ENCODE measurements around the gene WDR93. TPM values are rescaled to one million over a fixed set of nuclear protein-coding genes. Genes with fewer than 3 reads are reported as not detected.
A peak's percentile ranks its signal among the peaks of the same experiment; 100 is the strongest.

Gene WDR93
- total and polyA plus RNA-seq, 3 experiments from 2014 or later: 0.08 TPM; not detected in 2

GRCh38 chr15:89743011-89743410, 52.4 kb downstream of the WDR93 start:
- Mint-ChIP-seq H3K4me1 (peaks cover 2 to 4% (median 3%) of the 10 kb centered on the region in 3 donors), H3K27me3 (peaks cover 0 to 4% of the 10 kb centered on the region in 2 donors), H3K27ac (no peak overlapping the region), H3K9me3 (no peaks in the 10 kb centered on the region), H3K36me3 (no peaks in the 10 kb centered on the region), H3K4me3 (no peak overlapping the region)
- CTCF ChIA-PET: interaction anchor here (3.8 kb wide), 1 partner anchor 133 kb away, joined by 38 read pairs; no protein-coding TSS in a partner anchor
- H3K27ac ChIP-seq (ENCODE audit: low read depth, low read length): no peak overlapping the region
- H3K4me1 ChIP-seq (ENCODE audit: insufficient read depth, low read length): no peaks in the 10 kb centered on the region
- no peaks in the 10 kb centered on the region for H3K27me3 ChIP-seq (ENCODE audit: insufficient read depth, low read length, poor library complexity, severe bottlenecking)
- POLR2A ChIA-PET: no interaction called here
- DNase-seq: no peak
- no peaks in the 10 kb centered on the region for H3K9me3 ChIP-seq (ENCODE audit: low read length)
- H3K36me3 ChIP-seq (ENCODE audit: insufficient read depth, low read length): no peaks in the 10 kb centered on the region
- H3K4me3 ChIP-seq (ENCODE audit: low read length): no peak overlapping the region

GRCh38 chr15:89743594-89743993, 53.0 kb downstream of the WDR93 start:
- no peaks in the 10 kb centered on the region for H3K9me3 Mint-ChIP-seq
- H3K27ac Mint-ChIP-seq: no peak overlapping the region
- H3K27me3 Mint-ChIP-seq: peaks cover 0 to 3% of the 10 kb centered on the region in 2 donors
- no peak for DNase-seq
- H3K9me3 ChIP-seq (ENCODE audit: low read length): no peaks in the 10 kb centered on the region
- no peaks in the 10 kb centered on the region for H3K4me1 ChIP-seq (ENCODE audit: insufficient read depth, low read length)
- ChIA-PET POLR2A (no interaction called here), CTCF (no interaction called here)
- H3K27me3 ChIP-seq (ENCODE audit: insufficient read depth, low read length, poor library complexity, severe bottlenecking): no peaks in the 10 kb centered on the region
- no peak overlapping the region for H3K4me3 ChIP-seq (ENCODE audit: low read length)
- no peaks in the 10 kb centered on the region for H3K36me3 ChIP-seq (ENCODE audit: insufficient read depth, low read length)
- H3K36me3 Mint-ChIP-seq: no peaks in the 10 kb centered on the region
- no peak overlapping the region for H3K4me3 Mint-ChIP-seq
- peaks cover 2 to 4% (median 3%) of the 10 kb centered on the region in 3 donors for H3K4me1 Mint-ChIP-seq
- no peak overlapping the region for H3K27ac ChIP-seq (ENCODE audit: low read depth, low read length)

- Histone ChIP-seq H3K9me3 (ENCODE audit: low read length) (no peaks in the 10 kb centered on the region), H3K4me1 (ENCODE audit: insufficient read depth, low read length) (no peaks in the 10 kb centered on the region), H3K36me3 (ENCODE audit: insufficient read depth, low read length) (no peaks in the 10 kb centered on the region), H3K27ac (ENCODE audit: low read depth, low read length) (no peak overlapping the region), H3K27me3 (ENCODE audit: insufficient read depth, low read length, poor library complexity, severe bottlenecking) (no peaks in the 10 kb centered on the region), H3K4me3 (ENCODE audit: low read length) (no peak overlapping the region)
- H3K4me1 Mint-ChIP-seq: peaks cover 1 to 10% (median 9%) of the 10 kb centered on the region in 3 donors
- H3K36me3 Mint-ChIP-seq: no peaks in the 10 kb centered on the region
- no peak overlapping the region for H3K4me3 Mint-ChIP-seq
- no peaks in the 10 kb centered on the region for H3K9me3 Mint-ChIP-seq
- POLR2A ChIA-PET: no interaction called here
- H3K27ac Mint-ChIP-seq: no peak overlapping the region
- no peak for DNase-seq
- peaks cover 0 to 3% of the 10 kb centered on the region in 2 donors for H3K27me3 Mint-ChIP-seq
- CTCF ChIA-PET: no interaction called here
Observed at GRCh38 chr15:89745131-89745530, 54.5 kb downstream of the WDR93 start.

- H3K27me3 ChIP-seq (ENCODE audit: insufficient read depth, low read length, poor library complexity, severe bottlenecking): no peaks in the 10 kb centered on the region
- Mint-ChIP-seq H3K36me3 (no peaks in the 10 kb centered on the region), H3K4me1 (peaks cover 0 to 8% (median 7%) of the 10 kb centered on the region in 3 donors), H3K4me3 (no peak overlapping the region), H3K9me3 (no peaks in the 10 kb centered on the region), H3K27me3 (peaks cover 0 to 3% of the 10 kb centered on the region in 2 donors), H3K27ac (no peak overlapping the region)
- H3K27ac ChIP-seq (ENCODE audit: low read depth, low read length): no peak overlapping the region
- no peaks in the 10 kb centered on the region for H3K4me1 ChIP-seq (ENCODE audit: insufficient read depth, low read length)
- no peak overlapping the region for H3K4me3 ChIP-seq (ENCODE audit: low read length)
- ChIA-PET POLR2A (no interaction called here), CTCF (no interaction called here)
- no peak for DNase-seq
- no peaks in the 10 kb centered on the region for H3K9me3 ChIP-seq (ENCODE audit: low read length)
- H3K36me3 ChIP-seq (ENCODE audit: insufficient read depth, low read length): no peaks in the 10 kb centered on the region
Observed at GRCh38 chr15:89745768-89746167, 55.2 kb downstream of the WDR93 start.

- Histone ChIP-seq H3K27me3 (ENCODE audit: insufficient read depth, low read length, poor library complexity, severe bottlenecking) (no peaks in the 10 kb centered on the region), H3K36me3 (ENCODE audit: insufficient read depth, low read length) (no peaks in the 10 kb centered on the region), H3K4me1 (ENCODE audit: insufficient read depth, low read length) (peaks cover 2% of the 10 kb centered on the region), H3K27ac (ENCODE audit: low read depth, low read length) (no peak overlapping the region), H3K9me3 (ENCODE audit: low read length) (no peaks in the 10 kb centered on the region), H3K4me3 (ENCODE audit: low read length) (no peak overlapping the region)
- Mint-ChIP-seq H3K36me3 (no peaks in the 10 kb centered on the region), H3K27ac (no peak overlapping the region), H3K27me3 (peaks cover 0 to 3% of the 10 kb centered on the region in 2 donors), H3K4me3 (no peak overlapping the region), H3K4me1 (peaks cover 0 to 8% (median 7%) of the 10 kb centered on the region in 3 donors), H3K9me3 (no peaks in the 10 kb centered on the region)
- ChIA-PET CTCF (no interaction called here), POLR2A (no interaction called here)
- DNase-seq: no peak
Observed at GRCh38 chr15:89746386-89746780, 55.8 kb downstream of the WDR93 start.

GRCh38 chr15:89747708-89748682, 57.4 kb downstream of the WDR93 start:
- peaks cover 0 to 8% (median 7%) of the 10 kb centered on the region in 3 donors for H3K4me1 Mint-ChIP-seq
- peaks cover 2 to 3% of the 10 kb centered on the region in 2 donors for H3K27me3 Mint-ChIP-seq
- DNase-seq: no peak
- Histone ChIP-seq H3K27ac (ENCODE audit: low read depth, low read length) (no peak overlapping the region), H3K9me3 (ENCODE audit: low read length) (no peaks in the 10 kb centered on the region), H3K4me1 (ENCODE audit: insufficient read depth, low read length) (peaks cover 5% of the 10 kb centered on the region), H3K27me3 (ENCODE audit: insufficient read depth, low read length, poor library complexity, severe bottlenecking) (no peaks in the 10 kb centered on the region), H3K4me3 (ENCODE audit: low read length) (no peak overlapping the region), H3K36me3 (ENCODE audit: insufficient read depth, low read length) (no peaks in the 10 kb centered on the region)
- no peak overlapping the region for H3K27ac Mint-ChIP-seq
- ChIA-PET CTCF (no interaction called here), POLR2A (no interaction called here)
- no peaks in the 10 kb centered on the region for H3K9me3 Mint-ChIP-seq
- H3K4me3 Mint-ChIP-seq: peak overlapping the region in 3 of 7 donors; percentile 18 to 73 (median 62)
- no peaks in the 10 kb centered on the region for H3K36me3 Mint-ChIP-seq

- Histone ChIP-seq H3K4me1 (ENCODE audit: insufficient read depth, low read length) (peaks cover 5% of the 10 kb centered on the region), H3K27ac (ENCODE audit: low read depth, low read length) (no peak overlapping the region), H3K9me3 (ENCODE audit: low read length) (no peaks in the 10 kb centered on the region), H3K27me3 (ENCODE audit: insufficient read depth, low read length, poor library complexity, severe bottlenecking) (no peaks in the 10 kb centered on the region), H3K36me3 (ENCODE audit: insufficient read depth, low read length) (no peaks in the 10 kb centered on the region), H3K4me3 (ENCODE audit: low read length) (no peak overlapping the region)
- Mint-ChIP-seq H3K4me1 (peaks cover 0 to 8% (median 7%) of the 10 kb centered on the region in 3 donors), H3K36me3 (no peaks in the 10 kb centered on the region), H3K9me3 (no peaks in the 10 kb centered on the region), H3K4me3 (peak overlapping the region; percentile 60 to 83 (median 71)), H3K27ac (peak overlapping the region in 1 of 8 donors; percentile 56), H3K27me3 (peaks cover 3% of the 10 kb centered on the region in 2 donors)
- POLR2A ChIA-PET: no interaction called here
- DNase-seq: no peak
- CTCF ChIA-PET: interaction anchor here (1.4 to 2.7 kb wide), 3 partner anchors 8 to 126 kb away, joined by 3 to 17 read pairs (median 9); no protein-coding TSS in a partner anchor
Observed at GRCh38 chr15:89749054-89749453, 58.4 kb downstream of the WDR93 start.

GRCh38 chr15:89749526-89749925, 58.9 kb downstream of the WDR93 start:
- Histone ChIP-seq H3K4me3 (ENCODE audit: low read length) (no peak overlapping the region), H3K27me3 (ENCODE audit: insufficient read depth, low read length, poor library complexity, severe bottlenecking) (no peaks in the 10 kb centered on the region), H3K9me3 (ENCODE audit: low read length) (no peaks in the 10 kb centered on the region), H3K36me3 (ENCODE audit: insufficient read depth, low read length) (no peaks in the 10 kb centered on the region), H3K4me1 (ENCODE audit: insufficient read depth, low read length) (peaks cover 5% of the 10 kb centered on the region), H3K27ac (ENCODE audit: low read depth, low read length) (no peak overlapping the region)
- CTCF ChIA-PET: interaction anchor here (1.4 to 2.7 kb wide), 3 partner anchors 9 to 125 kb away, joined by 3 to 17 read pairs (median 9); no protein-coding TSS in a partner anchor
- no peak overlapping the region for H3K27ac Mint-ChIP-seq
- H3K4me3 Mint-ChIP-seq: peak overlapping the region; percentile 60 to 83 (median 71)
- POLR2A ChIA-PET: no interaction called here
- no peaks in the 10 kb centered on the region for H3K9me3 Mint-ChIP-seq
- no peaks in the 10 kb centered on the region for H3K36me3 Mint-ChIP-seq
- DNase-seq: no peak
- H3K27me3 Mint-ChIP-seq: peaks cover 3 to 4% of the 10 kb centered on the region in 2 donors
- peaks cover 0 to 8% (median 7%) of the 10 kb centered on the region in 3 donors for H3K4me1 Mint-ChIP-seq

Measured in CD8-positive, alpha-beta memory T cell (primary cell).